ENCODE results near the gene ZC3H15. TPM values are rescaled to one million over a fixed set of nuclear protein-coding genes. Genes with fewer than 3 reads are reported as not detected.
A peak's percentile ranks its signal among the peaks of the same experiment; 100 is the strongest.

The ZC3H15 gene
- total and polyA plus RNA-seq, 2 of the 8 experiments (the other 6 are each of a cell fraction or from before 2014, with no cell fraction given) = 32.0 to 80.8 TPM

- ChIA-PET CTCF (ENCODE audit: partially characterized antibody) (no interaction called here), POLR2A (ENCODE audit: partially characterized antibody) (interaction anchor here (0.6 to 2.4 kb wide), 26 partner anchors 10 to 747 kb away, joined by 3 to 15 read pairs (median 3); partner anchors contain the start of genes FAM171B, FSIP2 and ITGAV)
- no peak overlapping the region for H3K14ac ChIP-seq (ENCODE audit: insufficient read length)
- H3K79me2 ChIP-seq (ENCODE audit: control insufficient read depth in 1 of 2, insufficient read depth in 2 of 2, low read length in 2 of 2) = peaks cover 30 to 65% of the 10 kb centered on the region in 2 experiments
- H2BK120ac ChIP-seq (replicated peaks; ENCODE audit: low read depth, low read length) = no peak overlapping the region
- H2AK5ac ChIP-seq (ENCODE audit: low read depth, low read length) = no peak overlapping the region
- peaks cover 4% of the 10 kb centered on the region for H3K23me2 ChIP-seq (ENCODE audit: low read depth, low read length)
- TF ChIP-seq SP1 (IDR thresholded peaks at IDR 0.05; ENCODE audit: low read depth, low read length) = no peak
- peak; percentile 33; the same call in 1 of the 2 replicates for TF ChIP-seq TEAD4 (IDR thresholded peaks at IDR 0.05; ENCODE audit: low read depth, low read length)
- 1% methylated on average over 10 of the region's 10 CpGs; no CpG with 5 or more reads in 1 of the 2 experiments for WGBS, 2 experiments (ENCODE audit: extremely low coverage in 1 of 2, insufficient coverage in 1 of 2, insufficient read length in 1 of 2, insufficient replicate concordance in 2 of 2, low coverage in 1 of 2, low lambda C conversion rate in 2 of 2, missing lambda C conversion rate in 1 of 2)
- no peak overlapping the region for H2BK20ac ChIP-seq (ENCODE audit: low read length)
- peak overlapping the region; percentile 74 for H3K27ac ChIP-seq (ENCODE audit: low read depth, low read length)
- peak overlapping the region; percentile 83 to 87 for H3K4me2 ChIP-seq (ENCODE audit: insufficient read depth in 1 of 2, low read depth in 2 of 2, low read length in 2 of 2)
- H3K4me3 ChIP-seq (ENCODE audit: extremely low read depth in 1 of 4, insufficient read depth in 2 of 4, low read depth in 3 of 4, low read length in 4 of 4) = peak overlapping the region; percentile 91 to 99 (median 97)
- H2BK15ac ChIP-seq (ENCODE audit: low read length) = no peak overlapping the region
- H4K20me1 ChIP-seq (replicated peaks in 1 of 2; ENCODE audit: control insufficient read depth in 1 of 2, insufficient read depth in 2 of 2, low read length in 2 of 2) = peaks cover 3 to 7% of the 10 kb centered on the region in 2 experiments
- peak overlapping the region; percentile 72 for H2AFZ ChIP-seq (ENCODE audit: low read length)
- 0 out of 2 replicates have a peak, but pooled peaks cover 5% of the 10 kb centered on the region for H3K79me1 ChIP-seq (ENCODE audit: low read depth, low read length)
- no peak for DNase-seq (ENCODE audit: low read depth in 1 of 2, low spot score in 2 of 2)
- H3K9me3 ChIP-seq (ENCODE audit: insufficient read depth in 2 of 2, low read depth in 1 of 2, low read length in 1 of 2) = no peaks in the 10 kb centered on the region
- H3K4ac ChIP-seq (replicated peaks; ENCODE audit: insufficient read length, low read depth, low read length) = peak overlapping the region; percentile 40
- no peaks in the 10 kb centered on the region for H3K27me3 ChIP-seq (replicated peaks in 1 of 4; ENCODE audit: control insufficient read depth in 3 of 4, extremely low read depth in 1 of 4, insufficient read depth in 3 of 4, low read length in 3 of 4)
- no peaks in the 10 kb centered on the region for H3K36me3 ChIP-seq (ENCODE audit: control insufficient read depth in 2 of 4, insufficient read depth in 4 of 4, low read length in 3 of 4)
- H2BK12ac ChIP-seq (ENCODE audit: low read depth, low read length) = peak overlapping the region; percentile 42; the same call in 1 of the 2 replicates
- FAIRE-seq = no peak
- peak overlapping the region; percentile 76 for H3K18ac ChIP-seq (ENCODE audit: extremely low read depth, low read length)
- peak overlapping the region; percentile 84 for H2BK5ac ChIP-seq (ENCODE audit: low read depth, low read length)
- peak overlapping the region; percentile 49 for H4K91ac ChIP-seq (replicated peaks; ENCODE audit: insufficient read length, low read length)
- H3K4me1 ChIP-seq (replicated peaks in 1 of 4; ENCODE audit: control insufficient read depth in 3 of 4, insufficient read depth in 4 of 4, low read length in 3 of 4) = peaks cover 0 to 1% (median 0%) of the 10 kb centered on the region in 4 experiments; a peak in 4 of 7 replicates
- H3K9ac ChIP-seq (replicated peaks in 1 of 4; ENCODE audit: extremely low read depth in 1 of 4, low read depth in 3 of 4, low read length in 3 of 4) = peak overlapping the region; percentile 80 to 92 (median 86)
- no peak overlapping the region for H3K56ac ChIP-seq (replicated peaks; ENCODE audit: insufficient read length, low read depth, low read length)
- no peak overlapping the region for H3K23ac ChIP-seq (ENCODE audit: insufficient read length)
- H4K5ac ChIP-seq (ENCODE audit: insufficient read length, low read depth, low read length) = peak overlapping the region; percentile 93
- H4K8ac ChIP-seq (ENCODE audit: extremely low read depth, insufficient read depth, low read length) = peak overlapping the region; percentile 93; the same call in 1 of the 2 replicates
These were observed 537 bp upstream of the ZC3H15 start for GRCh38 chr2:186485576-186485870.

Data from H1 (cell line).